PC-9 (cell line): Measurements from ENCODE around the gene IGSF21. TPM values are rescaled to one million over a fixed set of nuclear protein-coding genes. Genes with fewer than 3 reads are reported as not detected.

ENCODE experiments used
- BruUV-seq: library from RNA; stranded (reverse); fragments of 400-500 nt; replicated peaks from 2 replicates; lab custom pipeline; 2021; lab: Mats Ljungman, UMichigan
- CTCF ChIA-PET: fragments of 300-600 bp; sonication (Branson Sonifier 250); formaldehyde crosslinking; loops from one replicate; lab custom pipeline; 2022; ENCODE audit warnings: antibody characterized with exemption; lab: Charles Lee
- POLR2A ChIA-PET: fragments of 300-600 bp; sonication (Branson Sonifier 250); formaldehyde crosslinking; loops from one replicate; lab custom pipeline; 2022; ENCODE audit warnings: antibody characterized with exemption; ENCODE audit not compliant: unreplicated experiment; lab: Charles Lee
- DNase-seq, 2 experiments: peaks; one replicate each; pipeline versions ENCODE4 v3.0.0 to v3.0.0-alpha.2; 2015 to 2022; ENCODE audit warnings: mixed read lengths in 1 of 2
- H2AFZ ChIP-seq: fragments of 200-600 bp; sonication (generic); 2 replicates; pipeline ENCODE4 v1.8.1; 2017; ENCODE audit warnings: antibody characterized with exemption
- H3F3A ChIP-seq: fragments of 200-600 bp; sonication (generic); 2 replicates; pipeline ENCODE4 v1.8.1; 2017; ENCODE audit warnings: antibody characterized with exemption, mild to moderate bottlenecking, low read depth; ENCODE audit not compliant: insufficient read depth
- H3K27ac ChIP-seq: fragments of 200-600 bp; sonication (generic); 2 replicates; pipeline ENCODE4 v1.6.1; 2016; ENCODE audit warnings: mixed run types
- H3K27me3 ChIP-seq: fragments of 200-600 bp; sonication (generic); 2 replicates; pipeline ENCODE4 v1.6.1; 2016; ENCODE audit warnings: low read depth, mixed run types; ENCODE audit not compliant: insufficient read depth
- H3K36me3 ChIP-seq: fragments of 200-600 bp; sonication (generic); 2 replicates; pipeline ENCODE4 v1.6.1; 2016; ENCODE audit warnings: low read depth, mixed run types
- H3K4me1 ChIP-seq: fragments of 200-600 bp; sonication (generic); replicated peaks from 2 replicates; pipeline ENCODE4 v1.6.1; 2016; ENCODE audit warnings: mixed run types; ENCODE audit not compliant: insufficient read depth
- H3K4me2 ChIP-seq: fragments of 200-600 bp; sonication (generic); 2 replicates; pipeline ENCODE4 v1.6.1; 2017; ENCODE audit warnings: mixed run types
- H3K4me3 ChIP-seq: fragments of 200-600 bp; sonication (generic); 2 replicates; pipeline ENCODE4 v1.6.1; 2016; ENCODE audit warnings: mixed run types
- H3K79me2 ChIP-seq: fragments of 200-600 bp; sonication (generic); 2 replicates; pipeline ENCODE4 v1.6.1; 2017; ENCODE audit warnings: low read depth, mixed run types
- H3K9me2 ChIP-seq: fragments of 200-600 bp; sonication (generic); 2 replicates; pipeline ENCODE4 v1.8.1; 2017; ENCODE audit warnings: mild to moderate bottlenecking; ENCODE audit not compliant: insufficient read depth
- H3K9me3 ChIP-seq: fragments of 200-600 bp; sonication (generic); 2 replicates; pipeline ENCODE4 v1.8.1; 2016; ENCODE audit warnings: low read depth; ENCODE audit not compliant: insufficient read depth
- H4K20me1 ChIP-seq: fragments of 200-600 bp; sonication (generic); 2 replicates; pipeline ENCODE4 v1.8.1; 2017; ENCODE audit not compliant: insufficient read depth
- CTCF ChIP-seq: fragments of 200-600 bp; sonication (generic); conservative IDR thresholded peaks from 2 replicates; pipeline ENCODE4 v1.6.1; 2017; ENCODE audit warnings: mixed run types, antibody characterized with exemption, mild to moderate bottlenecking, moderate library complexity
- EZH2 ChIP-seq: fragments of 200-600 bp; sonication (generic); IDR thresholded peaks from 2 replicates; pipeline ENCODE4 v1.8.0; 2017; ENCODE audit warnings: antibody characterized with exemption, low read depth
- intact Hi-C: fragments of 100-400 bp; cut with micrococcal nuclease; formaldehyde crosslinking; loops from one replicate; pipeline ENCODE4 v1.10.0; 2022; ENCODE audit not compliant: unreplicated experiment
- total RNA-seq: library from RNA; stranded (reverse); gene quantifications from 2 replicates; pipeline ENCODE4 v1.2.3, GENCODE V29; 2021

Gene IGSF21
- total RNA-seq, 1 experiment from 2014 or later, result not detected

DNA sequence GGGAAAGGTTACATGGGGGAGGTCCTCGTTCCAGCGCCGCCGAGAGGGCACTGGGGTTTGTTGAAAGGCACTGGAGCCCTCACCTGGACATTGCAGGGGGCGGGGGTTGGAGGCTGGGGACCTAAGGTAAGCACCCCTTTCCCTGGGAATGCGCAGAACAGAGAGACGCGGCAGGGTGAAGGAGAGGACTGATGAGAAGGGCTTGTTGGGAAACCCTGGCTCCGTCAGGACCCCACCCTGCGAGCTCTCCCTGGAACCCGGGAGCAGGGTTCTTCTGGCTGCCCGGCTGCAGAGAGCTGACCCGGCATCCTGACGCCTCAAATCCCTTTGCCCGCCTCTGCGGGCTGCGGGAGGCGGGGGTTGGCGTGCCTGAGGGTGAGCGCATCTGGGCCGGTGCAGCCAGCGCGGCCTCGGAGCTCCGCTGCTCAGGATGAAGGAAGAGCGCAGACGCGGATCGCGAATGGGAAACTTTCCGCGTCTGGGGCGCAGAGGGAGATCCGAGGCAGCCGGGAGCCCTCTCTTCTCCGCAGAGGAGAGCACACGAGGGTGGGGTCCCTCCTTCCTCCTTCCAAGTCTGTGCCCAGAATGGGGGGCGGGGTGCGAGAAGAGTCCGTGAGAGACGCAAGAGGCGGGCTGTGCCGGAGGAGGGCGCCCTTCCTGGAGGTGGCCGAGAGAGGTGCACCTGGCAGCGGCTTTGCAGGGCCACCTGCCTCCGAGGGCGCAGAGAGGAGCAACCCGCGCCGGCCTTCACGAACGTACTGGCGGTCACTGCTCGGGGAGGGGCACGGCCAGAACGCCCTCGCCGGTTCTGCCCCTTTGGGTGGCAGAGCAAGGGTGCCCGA lies 2.4 kb downstream of the IGSF21 start:
- H3K27me3 ChIP-seq, result 0 out of 2 replicates have a peak, but pooled peaks cover under 1% of the 10 kb centered on the region
- no peaks in the 10 kb centered on the region for H3K9me3 ChIP-seq
- no peak overlapping the region for H3K4me2 ChIP-seq
- H3K4me3 ChIP-seq, result no peak overlapping the region
- CTCF ChIA-PET, result no interaction called here
- BruUV-seq, result no TSS peak
- intact Hi-C loops, result no loop called here
- no peak for TF ChIP-seq CTCF
- TF ChIP-seq EZH2, result no peak
- H2AFZ ChIP-seq, result no peak overlapping the region
- no peaks in the 10 kb centered on the region for H3K4me1 ChIP-seq
- H3K27ac ChIP-seq, result no peak overlapping the region
- H3F3A ChIP-seq, result no peaks in the 10 kb centered on the region
- POLR2A ChIA-PET, result no interaction called here
- H3K36me3 ChIP-seq, result no peaks in the 10 kb centered on the region
- DNase-seq, result no peak
- no peaks in the 10 kb centered on the region for H4K20me1 ChIP-seq
- H3K9me2 ChIP-seq, result no peaks in the 10 kb centered on the region
- no peaks in the 10 kb centered on the region for H3K79me2 ChIP-seq

- H2AFZ ChIP-seq, result no peak overlapping the region
- H3K4me2 ChIP-seq, result no peak overlapping the region
- no peaks in the 10 kb centered on the region for H3K9me3 ChIP-seq
- H3K79me2 ChIP-seq, result no peaks in the 10 kb centered on the region
- ChIA-PET CTCF (no interaction called here), POLR2A (no interaction called here)
- H3K4me3 ChIP-seq, result no peak overlapping the region
- no peaks in the 10 kb centered on the region for H4K20me1 ChIP-seq
- no peaks in the 10 kb centered on the region for H3F3A ChIP-seq
- no TSS peak for BruUV-seq
- no peaks in the 10 kb centered on the region for H3K9me2 ChIP-seq
- H3K27me3 ChIP-seq, result 0 out of 2 replicates have a peak, but pooled peaks cover 6% of the 10 kb centered on the region
- no peak overlapping the region for H3K27ac ChIP-seq
- H3K36me3 ChIP-seq, result no peaks in the 10 kb centered on the region
- no peak for DNase-seq
- H3K4me1 ChIP-seq, result no peaks in the 10 kb centered on the region
- TF ChIP-seq CTCF, result no peak
- TF ChIP-seq EZH2, result no peak
- intact Hi-C loops, result no loop called here
Measured at GRCh38 chr1:18110598-18110939, 3.0 kb downstream of the IGSF21 start.

DNA sequence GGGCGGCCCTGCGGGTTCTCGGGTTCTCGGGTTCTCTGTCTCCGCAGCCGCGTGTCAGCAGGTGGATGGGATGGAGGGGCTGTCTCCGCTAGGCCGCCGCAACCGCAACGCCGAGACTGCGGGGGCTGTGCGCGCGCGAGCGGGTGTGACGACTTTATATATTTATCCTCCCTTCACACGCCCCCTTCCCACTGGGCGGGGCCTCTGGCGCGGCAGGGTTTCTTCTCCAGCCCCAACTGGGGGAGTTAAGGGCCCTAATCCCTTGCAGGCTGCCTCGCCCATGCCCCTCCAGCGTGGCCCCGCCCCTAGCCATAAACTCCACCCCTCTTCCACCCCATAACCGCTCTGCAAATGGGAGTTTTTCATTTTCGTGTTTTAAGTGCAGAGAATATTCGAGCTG lies 3.4 kb downstream of the IGSF21 start:
- TF ChIP-seq CTCF, result no peak
- TF ChIP-seq EZH2, result no peak
- no peak overlapping the region for H3K4me3 ChIP-seq
- DNase-seq, result no peak
- no peaks in the 10 kb centered on the region for H3K9me3 ChIP-seq
- no TSS peak for BruUV-seq
- no peak overlapping the region for H2AFZ ChIP-seq
- H3K79me2 ChIP-seq, result no peaks in the 10 kb centered on the region
- no peaks in the 10 kb centered on the region for H4K20me1 ChIP-seq
- H3K36me3 ChIP-seq, result no peaks in the 10 kb centered on the region
- no peak overlapping the region for H3K4me2 ChIP-seq
- CTCF ChIA-PET, result no interaction called here
- no peaks in the 10 kb centered on the region for H3K9me2 ChIP-seq
- H3K27ac ChIP-seq, result no peak overlapping the region
- H3K4me1 ChIP-seq, result no peaks in the 10 kb centered on the region
- H3F3A ChIP-seq, result no peaks in the 10 kb centered on the region
- intact Hi-C loops, result no loop called here
- 0 out of 2 replicates have a peak, but pooled peaks cover 6% of the 10 kb centered on the region for H3K27me3 ChIP-seq
- POLR2A ChIA-PET, result no interaction called here
